GM21723 (cell line): ENCODE results near the gene CFAP299.

Experiments used
- ATAC-seq: cut with Tn5 transposase; IDR thresholded peaks from one replicate; pipeline ENCODE4 v1.9.1; 2021; ENCODE audit warnings: mild to moderate bottlenecking, moderate library complexity; ENCODE audit not compliant: unreplicated experiment

CFAP299 gene

DNA sequence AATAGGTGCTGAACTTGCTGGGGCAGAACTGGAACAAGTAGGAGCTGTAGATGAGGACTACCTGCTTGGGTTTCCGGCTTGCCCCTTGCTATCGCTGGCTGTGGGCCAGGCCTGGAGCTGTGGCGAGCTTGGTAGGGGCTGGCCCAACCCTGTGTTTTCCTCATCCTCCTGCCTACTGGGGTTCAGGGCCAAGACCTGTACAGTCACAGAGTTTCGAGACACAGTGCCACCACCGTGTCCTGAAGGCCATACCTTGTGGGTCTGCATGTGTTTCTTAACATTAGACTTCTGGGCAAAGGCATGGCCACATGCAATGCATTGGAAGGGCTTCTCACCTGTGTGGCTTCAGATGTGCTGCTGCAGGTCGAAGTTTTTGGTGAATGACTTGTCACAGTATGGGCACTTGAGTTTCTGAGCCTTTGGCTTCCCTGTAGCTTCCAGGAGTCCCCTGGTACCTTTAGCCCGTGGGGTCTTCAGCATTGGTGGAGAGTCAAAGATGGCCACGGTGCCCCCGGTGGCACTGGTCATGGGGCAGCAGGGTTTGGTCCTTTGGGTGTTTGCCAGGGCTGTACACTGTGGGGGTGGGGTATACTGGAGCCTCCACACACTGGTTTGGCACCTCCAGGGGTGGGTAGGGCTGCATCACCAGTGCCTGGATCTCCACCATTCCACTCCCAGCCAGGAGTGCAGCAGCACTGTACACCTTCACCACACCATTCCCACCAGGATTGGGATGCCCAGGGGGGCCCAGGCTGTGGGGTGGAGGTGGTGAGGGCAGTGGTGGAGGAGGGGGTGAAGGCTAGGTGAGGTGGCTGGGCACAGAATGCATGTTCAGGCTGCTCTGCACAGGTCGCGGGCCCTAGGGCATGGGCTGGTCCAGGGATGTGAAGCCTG lies 52.1 kb downstream of the CFAP299 start:
- no peak for ATAC-seq

DNA sequence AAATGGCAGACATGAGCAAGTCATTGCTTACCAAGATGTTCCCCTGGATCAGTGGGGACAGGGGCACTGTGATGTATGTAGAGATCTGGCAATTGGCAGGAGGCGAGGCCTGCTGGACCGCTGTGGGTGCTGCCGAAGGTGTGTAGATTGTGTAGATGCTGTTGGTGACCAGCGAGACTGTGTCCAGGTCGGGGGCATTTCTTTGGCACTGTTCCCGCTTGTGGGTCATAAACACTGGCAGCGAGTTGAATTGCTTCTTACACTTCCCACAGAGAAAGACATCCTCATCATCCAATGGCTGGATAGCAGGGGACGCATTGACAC lies 52.7 kb downstream of the CFAP299 start:
- ATAC-seq, result no peak

DNA sequence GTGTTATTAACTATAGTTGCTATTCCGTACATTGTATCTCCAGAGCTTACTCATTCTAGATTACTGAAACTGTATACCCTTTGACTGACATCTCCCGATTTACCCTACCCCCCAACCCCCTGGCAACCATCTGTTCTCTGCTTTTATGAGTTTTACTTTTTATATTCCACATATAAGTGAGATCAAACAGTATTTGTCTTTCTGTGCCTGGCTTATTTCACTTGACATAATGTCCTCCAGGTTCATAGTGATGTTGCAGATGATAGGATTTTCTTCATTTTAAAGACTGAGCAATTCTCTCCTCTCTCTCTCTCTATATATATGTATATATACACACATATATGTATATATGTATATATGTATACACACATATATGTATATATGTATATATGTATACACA lies 54.6 kb downstream of the CFAP299 start:
- ATAC-seq, result no peak

DNA sequence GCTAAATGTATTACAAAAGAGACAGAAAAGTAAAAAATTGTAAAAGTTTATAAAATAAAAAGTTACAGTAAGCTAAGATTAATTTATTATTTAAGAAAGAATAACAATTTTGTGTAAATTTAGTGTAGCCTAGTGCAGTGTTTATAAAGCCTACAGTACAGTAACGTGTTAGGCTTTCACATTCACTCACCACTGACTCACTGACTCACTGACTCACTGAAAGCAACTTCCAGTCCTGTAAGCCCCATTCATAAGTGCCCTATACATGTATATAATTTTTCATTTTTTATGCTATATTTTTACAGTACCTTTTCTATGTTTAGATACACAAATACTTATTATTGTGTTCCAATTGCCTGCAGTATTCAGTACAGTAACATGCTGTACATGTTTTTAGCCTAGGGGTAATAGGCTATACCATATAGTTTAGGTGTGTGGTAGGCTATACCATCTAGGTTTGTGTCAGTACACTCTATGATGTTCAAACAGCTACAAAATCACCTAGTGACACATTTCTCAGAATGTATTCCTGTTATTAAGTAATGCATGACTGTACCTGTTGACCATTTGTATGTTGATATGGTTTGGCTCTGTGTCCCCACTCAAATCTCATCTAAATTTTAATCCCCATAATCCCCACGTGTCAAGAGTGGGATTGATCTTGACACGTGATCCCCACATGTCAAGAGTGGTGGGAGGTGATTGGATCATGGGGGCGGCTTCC lies 57.9 kb downstream of the CFAP299 start:
- no peak for ATAC-seq

DNA sequence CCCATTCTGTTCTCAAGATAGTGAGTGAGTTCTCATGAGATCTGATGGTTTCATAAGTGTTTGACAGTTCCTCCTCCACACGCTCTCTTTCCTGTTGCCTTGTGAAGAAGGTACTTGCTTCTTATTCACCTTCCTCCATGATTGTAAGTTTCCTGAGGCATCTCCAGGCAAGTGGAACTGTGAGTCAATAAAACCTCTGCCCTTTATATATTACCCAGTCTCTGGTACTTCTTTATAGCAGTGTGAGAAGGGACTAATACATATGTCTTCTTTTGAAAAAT lies 58.4 kb downstream of the CFAP299 start:
- no peak for ATAC-seq

DNA sequence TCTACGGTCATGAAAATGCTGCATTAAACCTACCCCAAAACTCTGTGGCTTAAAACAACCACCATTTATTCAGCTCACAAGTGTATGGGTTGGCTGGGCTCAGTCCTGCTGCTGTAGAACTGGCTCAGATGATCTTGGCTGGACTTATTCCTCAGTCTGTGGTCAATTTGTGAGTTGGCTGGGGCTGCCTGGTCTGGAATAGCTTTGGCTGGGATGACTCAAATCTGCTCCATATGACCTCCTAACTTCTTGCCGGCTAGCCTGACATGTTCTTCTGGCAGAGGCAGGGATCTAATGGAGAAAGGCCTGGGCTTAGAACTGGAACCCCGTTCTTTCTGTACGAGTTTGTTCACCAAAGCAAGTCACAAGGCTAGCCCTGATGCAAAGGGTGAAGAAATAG lies 71.7 kb downstream of the CFAP299 start:
- ATAC-seq, result no peak

DNA sequence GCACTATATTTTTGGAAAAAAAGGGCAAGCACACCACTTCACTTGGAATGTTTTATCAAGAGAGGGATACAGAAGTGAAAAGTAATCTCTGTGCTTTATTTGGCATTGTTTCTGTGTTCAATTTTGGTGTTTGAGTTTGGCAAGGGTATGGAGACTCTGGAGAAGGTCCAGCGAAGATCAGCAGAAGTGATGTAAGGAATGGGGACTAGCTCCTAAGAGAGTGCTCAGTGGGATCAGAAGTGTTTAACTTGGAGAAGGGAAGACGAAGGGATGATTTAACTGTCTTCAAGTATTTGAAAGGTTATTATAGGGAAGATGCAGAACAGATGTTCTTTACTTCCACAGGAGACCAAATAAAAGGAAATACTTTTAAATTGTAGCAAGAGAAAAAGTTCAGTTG lies 74.3 kb downstream of the CFAP299 start:
- no peak for ATAC-seq

DNA sequence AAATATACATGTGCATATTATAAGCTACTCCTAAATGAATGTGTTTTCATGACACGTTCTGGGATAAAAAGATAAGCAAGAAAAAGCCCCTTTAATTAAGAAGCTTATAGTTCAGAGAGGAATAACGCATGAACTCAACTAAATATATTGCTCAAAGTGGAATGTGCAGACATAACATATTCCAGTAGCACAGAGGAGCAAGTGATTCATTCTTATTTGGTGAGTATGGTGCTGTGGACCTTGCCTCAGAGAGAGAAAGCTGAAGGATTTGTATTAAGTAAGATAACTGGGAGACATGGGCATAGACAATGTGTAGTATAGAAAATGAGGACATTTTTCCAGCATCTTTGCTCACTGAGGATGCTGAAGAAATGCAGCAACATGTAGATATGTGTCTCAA lies 76.8 kb downstream of the CFAP299 start:
- no peak for ATAC-seq

DNA sequence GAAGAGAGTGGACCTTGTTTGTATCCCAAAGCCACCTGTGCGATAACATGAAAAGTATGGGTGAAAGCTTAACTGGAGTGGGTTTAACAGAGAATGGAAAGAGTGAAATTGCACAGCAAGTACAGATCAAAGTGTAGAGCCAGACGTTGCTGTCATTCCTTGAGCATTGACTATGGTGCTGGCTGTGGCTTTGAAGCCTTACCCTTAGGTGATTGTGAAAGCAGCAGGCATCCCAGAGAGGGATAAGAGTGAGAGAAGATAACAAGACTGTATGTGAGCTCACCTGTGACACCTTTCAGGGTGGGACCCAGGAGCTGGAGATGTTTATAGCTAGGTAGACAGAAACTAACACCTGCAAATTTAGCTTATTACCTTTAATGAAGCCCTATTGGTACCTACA lies 77.6 kb downstream of the CFAP299 start:
- no peak for ATAC-seq

DNA sequence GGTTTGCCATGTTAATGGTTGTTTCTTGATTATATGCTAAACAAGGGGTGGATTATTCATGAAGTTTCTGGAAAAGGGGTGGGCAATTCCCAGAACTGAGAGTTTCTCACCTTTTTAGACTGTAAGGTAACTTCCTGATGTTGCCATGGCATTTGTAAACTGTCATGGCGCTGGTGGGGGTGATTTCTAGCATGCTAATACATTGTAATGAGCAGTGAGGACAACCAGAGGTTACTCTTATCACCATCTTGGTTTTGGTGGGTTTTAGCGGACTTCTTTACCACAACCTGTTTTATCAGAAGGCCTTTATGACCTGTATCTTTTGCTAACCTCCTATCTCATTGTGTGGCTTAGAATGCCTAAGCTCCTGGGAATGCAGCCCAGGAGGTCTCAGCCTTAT lies 81.5 kb downstream of the CFAP299 start:
- no peak for ATAC-seq

DNA sequence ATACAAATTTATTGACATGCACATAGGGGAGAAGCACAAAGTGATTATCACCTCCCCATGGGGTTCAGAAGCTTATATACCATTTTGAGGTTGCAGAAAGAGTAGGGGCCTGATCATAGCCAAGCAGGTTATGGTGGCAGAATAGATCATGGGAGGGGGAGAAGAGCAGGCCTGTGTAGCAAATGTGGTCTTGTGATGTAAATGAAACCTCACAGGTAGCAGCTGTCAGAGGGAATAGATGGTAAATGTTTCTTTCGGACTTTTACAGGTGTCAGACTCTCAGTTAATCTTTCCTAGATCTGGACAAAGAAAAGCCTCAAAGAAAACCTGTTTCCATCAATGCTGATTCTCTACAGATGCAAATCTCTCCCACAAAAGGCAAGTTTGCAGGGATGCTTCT lies 84.4 kb downstream of the CFAP299 start:
- no peak for ATAC-seq

DNA sequence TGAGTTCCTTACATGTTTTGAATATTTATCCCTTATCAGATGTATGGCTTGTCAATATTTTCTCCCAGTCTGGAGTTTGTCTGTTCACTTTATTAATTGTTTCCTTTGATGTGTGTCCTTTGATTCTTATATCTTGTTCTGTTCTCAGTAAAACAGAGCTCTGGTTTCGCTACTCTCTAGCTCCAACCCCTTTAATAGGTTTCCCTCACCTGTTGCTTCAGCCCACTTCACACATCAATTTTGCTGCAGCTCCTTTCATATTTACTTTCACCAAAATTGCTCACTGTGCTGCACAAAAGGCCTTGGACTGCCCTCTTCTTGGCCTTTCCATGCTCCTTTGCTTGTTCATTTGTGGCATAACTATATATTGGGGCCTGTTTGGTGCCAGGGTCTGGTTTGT lies 85.1 kb downstream of the CFAP299 start:
- ATAC-seq, result no peak

DNA sequence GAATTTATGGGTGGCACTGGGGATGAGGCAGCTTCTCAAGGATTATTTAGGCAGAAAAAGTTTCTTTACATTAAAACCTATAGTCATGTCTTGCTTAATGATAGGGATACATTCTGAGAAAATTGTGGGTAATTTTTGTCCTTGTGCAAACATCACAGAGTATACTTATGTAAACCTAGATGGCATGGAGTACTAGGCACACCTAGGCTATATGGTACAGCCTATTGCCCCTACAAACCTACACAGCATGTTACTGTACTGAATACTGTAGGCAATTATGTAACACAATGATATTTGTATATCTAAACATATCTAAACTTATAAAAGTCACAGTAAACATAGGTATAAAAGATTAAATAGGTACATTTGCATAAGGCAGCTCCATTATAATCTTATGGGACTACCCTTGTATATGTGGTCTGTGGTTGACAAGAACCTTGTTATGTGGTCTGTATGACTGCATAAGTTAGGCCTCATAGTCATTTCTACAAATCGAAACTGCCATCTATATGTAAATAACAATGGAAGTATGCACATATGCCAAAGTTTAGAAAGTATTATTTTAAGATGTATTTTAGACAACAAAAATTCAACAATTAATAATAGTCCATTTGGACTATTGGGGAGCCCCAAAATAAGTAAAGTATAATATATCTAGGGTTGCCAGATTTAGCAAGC lies 87.3 kb downstream of the CFAP299 start:
- ATAC-seq, result no peak

DNA sequence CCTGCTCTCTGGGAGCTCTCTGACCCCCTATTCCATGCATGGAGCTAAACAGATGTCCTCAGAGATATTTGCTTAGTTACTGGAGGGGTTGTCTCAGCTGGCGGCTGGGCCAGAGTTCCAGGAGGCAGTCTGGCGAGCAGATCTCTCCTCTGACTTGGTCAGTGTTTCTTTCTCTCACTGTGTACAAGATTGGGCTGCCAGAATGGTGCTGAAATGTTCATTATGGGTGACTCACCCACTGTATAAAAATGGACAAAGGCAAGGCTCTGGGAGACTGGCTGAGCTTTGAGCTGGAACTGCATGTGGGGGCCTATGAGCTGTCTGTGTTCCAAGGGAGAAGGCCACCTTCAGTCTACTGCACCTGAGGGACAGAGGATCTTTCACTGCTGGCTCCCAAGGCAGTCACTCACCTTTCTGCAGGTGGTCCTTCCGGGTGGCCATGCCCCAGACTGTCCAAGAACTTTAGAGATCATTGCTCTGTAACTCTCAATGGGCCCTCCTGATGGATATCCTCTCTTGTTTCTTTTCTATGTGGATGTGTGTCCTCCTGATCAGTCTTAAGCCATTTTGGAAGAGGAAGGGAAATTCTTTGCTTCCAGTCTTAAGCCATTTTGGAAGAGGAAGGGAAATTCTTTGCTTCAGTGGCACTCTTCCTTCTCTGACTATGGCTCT lies 88.2 kb downstream of the CFAP299 start:
- ATAC-seq, result no peak

DNA sequence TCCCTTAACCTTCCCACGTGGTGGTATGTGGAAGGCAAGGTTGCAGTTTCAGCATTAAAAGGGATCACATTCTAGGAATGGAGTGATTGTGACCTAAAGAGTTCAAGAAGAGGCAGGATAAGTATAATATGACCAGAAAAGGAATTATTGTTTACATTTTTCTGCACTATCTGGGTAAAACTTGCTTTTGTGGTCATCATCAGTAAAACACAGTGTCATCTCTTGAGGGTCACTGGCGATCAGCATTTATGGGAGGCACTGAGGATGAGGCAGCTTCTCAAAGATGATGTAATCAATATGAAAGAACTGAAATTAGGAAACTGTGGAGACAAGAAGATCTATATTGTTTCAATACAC lies 88.7 kb downstream of the CFAP299 start:
- no peak for ATAC-seq

DNA sequence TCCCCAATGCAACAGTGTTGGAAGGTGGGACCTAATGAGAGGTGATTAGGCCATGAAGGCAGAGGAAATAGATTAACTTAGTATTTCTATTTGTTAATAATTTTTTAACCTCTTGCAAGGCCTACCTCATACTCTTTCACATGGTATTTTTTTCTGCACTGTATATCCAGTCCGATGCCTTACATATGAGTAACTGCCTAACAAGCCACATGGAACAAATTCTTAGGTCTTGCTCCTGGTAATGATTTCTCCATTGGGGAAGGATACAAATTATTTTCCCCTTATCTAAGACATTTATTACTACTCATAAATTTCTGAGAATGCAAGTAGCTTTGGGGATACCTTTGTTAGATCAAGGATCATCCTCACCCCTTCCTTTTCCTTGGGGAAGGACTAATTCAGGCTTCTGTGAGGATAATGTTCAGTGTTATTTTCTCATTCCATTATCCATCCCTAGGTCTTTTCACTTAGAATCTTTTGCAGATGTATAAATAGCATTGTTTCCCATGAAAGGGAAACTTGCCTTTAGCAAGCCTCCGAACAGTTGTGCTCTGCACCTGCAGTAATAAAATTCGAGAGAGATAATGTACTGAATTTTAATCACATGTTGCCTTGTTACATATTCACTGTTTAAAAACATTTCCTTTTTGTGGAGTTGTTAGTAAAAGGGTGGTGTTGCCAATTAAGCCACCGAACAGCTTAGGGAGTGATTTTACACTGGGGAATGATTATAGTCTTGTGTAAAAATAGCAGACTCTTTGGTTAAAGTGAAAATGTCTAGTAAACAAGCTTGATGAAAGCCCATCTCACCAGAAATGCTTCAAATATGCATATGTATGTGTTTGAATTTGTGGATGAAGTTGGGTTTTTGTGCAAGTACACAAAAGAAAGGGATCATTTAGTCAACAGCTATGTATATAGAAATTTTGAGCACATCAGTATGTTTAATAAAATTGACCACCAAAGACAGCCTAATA lies 89.9 kb downstream of the CFAP299 start:
- ATAC-seq, result no peak

DNA sequence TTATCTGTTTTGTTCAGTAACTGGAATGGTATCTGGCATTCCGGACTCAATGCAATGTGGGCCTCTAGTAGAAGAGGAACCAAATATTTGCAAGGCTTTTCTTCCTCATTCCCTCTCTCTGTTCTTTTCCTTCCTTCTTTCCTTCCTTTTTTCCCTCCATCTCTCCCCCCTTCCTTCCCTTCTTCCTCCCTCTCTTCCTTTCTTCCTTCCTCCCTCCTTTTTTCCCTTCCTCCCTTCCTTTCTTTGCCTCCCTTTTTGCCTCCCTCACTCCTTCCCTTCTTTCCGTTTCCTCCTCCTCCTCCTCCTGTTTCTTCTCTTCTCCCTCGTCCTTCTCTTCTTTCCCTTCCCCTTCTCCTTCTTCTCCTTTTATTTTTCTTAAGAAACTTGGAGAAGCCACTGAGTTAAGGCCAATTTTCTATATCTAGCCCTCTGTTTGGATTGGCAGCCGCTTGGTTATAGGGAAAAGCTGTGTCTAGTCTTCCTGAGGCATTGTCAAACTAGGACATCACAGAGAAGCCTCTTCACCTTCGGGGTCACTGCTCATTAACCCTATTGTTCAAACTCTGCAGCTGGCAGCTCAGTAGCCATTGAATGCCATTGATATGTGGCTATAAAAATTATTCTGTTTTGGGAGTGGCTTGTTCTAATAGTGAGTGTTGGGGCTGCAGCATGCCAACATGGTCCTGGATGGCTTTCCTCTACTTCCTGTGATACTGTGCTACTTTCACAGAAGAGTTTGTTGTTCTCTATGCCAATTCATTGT lies 95.9 kb downstream of the CFAP299 start:
- ATAC-seq, result no peak

DNA sequence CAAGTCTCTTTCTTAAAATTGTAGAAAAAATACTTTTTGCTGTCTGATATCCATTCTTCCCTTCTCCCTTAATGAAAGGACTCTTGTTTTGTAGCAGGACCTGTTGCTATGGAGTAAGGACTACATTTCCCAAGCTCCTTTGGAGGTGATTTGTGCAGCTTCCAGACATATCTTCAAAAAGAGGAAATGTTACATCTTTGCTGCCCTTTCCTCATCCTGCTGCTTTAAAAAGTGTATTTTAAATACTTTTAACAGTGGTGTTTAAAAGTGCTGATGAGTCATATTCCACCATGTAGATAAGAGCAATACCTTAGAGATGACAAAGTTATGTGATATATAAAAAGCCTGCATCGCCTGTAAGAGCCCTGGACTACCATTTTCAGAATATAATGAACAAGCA lies 98.7 kb downstream of the CFAP299 start:
- ATAC-seq, result no peak

DNA sequence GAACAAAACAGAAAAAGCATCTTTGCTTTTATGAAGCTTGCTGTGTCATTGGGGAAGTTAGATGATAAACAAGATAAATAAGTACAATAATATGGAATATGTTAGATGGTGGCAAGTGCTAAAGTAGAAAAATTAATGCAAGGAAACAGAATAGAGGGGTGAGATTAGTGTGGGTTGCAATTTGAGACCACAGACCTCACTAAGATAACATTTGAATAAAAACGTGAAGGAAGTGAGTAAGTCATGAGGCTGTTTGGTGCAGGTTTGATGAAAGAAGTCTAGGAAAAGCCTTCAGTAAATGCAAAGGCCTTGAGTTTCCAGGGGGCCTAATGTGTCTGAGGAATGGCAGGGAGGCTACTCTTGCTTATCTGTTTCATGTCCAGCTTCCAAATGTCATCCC lies 102.5 kb downstream of the CFAP299 start:
- ATAC-seq, result no peak
